SW480 (cell line): Measurements from ENCODE around the gene SPACA9.
A peak's percentile ranks its signal among the peaks of the same experiment; 100 is the strongest.

ENCODE experiments used
- DNase-seq: peaks from one replicate; pipeline ENCODE4 v3.0.0-alpha.2; 2016; ENCODE audit warnings: low spot score

The SPACA9 gene

DNA sequence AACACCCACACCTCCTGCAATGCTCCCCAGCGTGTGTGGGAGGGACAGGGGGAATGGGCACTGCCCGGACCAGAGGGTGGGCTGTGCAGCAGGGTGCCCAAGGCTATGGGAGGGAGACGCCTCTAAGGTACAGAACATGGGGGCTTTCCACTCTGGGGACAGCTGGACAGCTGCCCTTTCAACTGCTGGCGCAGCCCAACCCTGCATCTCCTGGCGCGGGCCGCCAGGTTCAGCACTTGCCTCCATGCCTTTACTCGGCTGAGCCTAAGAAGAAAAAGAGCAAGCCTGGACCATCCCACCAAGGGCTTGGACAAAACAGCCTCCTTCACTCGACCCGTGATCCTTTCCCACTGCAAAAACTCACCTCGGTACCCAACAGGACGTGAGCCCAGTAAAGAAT is 15.6 kb upstream of the SPACA9 start:
- no peak for DNase-seq

DNA sequence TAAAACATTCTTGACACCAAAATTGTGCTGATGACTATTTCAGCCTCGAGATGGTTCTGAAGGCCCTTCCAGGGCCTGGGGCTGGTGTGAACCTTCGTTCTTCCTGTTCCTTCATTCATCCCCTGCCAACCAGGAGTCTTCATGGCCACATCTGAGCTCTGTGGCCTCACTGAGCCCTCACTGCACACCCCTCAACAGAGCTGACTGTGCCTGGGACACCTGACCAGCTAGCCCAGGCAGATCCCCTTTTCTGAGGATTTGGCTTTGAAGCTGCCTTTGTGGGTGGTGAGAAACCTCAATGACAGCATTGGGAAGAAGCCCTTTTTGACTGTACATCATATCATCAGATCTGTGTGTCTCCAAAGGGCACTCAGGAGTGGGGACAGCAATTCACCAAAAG is 14.4 kb upstream of the SPACA9 start:
- DNase-seq = no peak

DNA sequence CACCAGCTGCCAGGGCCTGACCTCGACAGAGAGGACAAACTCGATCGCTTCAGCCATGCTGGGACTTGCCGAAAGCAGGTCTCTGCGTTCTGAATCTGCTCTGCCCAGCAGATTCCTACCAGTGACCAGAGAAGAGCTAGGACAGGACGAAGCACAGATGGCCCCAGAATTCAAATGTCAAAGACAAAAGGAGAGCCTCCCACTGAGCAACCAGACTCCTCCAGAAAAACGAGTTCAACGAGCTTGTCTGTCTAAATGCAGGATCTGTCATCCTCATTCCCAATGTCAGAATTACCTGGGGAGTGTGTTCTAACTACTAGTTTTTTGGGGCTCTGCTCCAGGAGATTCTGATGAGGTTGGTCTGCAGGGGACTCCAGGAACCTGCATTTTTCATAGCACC is 14.0 kb upstream of the SPACA9 start:
- DNase-seq = no peak

DNA sequence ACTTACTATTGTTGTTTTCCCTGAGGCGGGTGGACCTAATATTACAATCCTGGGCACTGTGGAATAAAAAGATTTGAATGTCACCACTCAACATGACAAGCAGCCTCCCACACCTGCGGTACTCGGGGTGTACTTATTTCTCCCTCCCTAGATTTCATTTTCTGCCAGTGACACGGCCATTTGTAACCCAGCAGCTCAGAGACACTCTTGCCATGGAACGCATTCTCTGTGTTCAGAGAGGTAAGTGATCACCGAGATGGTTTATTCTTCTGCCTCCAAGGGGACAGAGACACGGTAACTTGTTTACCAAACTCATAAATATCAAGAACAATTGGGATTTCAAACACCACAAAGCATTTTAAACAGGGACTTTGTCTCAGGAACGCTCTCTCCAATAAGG is 11.8 kb upstream of the SPACA9 start:
- DNase-seq = no peak

DNA sequence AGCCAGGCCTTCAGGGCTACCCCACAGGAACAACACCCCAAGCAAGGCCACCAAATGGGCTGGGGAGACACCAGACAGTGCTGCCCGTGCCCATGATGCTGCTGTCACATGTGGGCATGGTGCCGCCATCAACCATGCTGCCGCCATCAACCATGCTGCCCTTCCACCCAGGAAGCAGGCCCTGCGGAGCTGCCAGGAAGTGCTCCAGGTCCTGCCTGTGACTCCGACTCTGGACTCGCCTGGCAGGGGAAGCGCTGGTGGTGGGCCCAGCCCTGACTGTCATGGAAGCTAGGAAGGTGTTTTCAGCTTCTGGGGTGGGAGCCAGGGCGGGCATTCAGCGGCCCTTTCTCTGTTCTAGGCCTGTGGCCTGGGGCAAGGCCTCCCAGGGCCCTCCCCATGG is 9.4 kb upstream of the SPACA9 start:
- DNase-seq = no peak

DNA sequence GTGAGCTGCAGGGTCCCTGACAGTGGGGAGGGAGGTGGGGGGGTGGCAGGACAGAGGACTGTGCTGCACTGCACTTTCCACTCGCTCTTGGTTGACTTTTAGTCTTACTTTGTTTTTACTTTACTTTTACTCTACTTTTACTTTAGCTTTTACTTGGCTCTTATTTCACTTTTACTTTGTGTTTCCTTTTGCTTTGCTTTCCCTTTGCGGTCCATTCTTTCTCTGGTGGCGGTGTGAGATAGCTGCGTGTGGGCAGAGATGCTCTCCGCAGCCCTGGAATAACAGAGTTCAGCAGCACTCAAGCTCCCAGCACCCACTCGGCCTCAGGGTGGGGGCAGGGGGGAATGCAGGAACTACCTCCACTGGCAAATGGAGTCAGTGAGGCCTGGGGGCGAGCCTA is 5.3 kb upstream of the SPACA9 start:
- DNase-seq = no peak

DNA sequence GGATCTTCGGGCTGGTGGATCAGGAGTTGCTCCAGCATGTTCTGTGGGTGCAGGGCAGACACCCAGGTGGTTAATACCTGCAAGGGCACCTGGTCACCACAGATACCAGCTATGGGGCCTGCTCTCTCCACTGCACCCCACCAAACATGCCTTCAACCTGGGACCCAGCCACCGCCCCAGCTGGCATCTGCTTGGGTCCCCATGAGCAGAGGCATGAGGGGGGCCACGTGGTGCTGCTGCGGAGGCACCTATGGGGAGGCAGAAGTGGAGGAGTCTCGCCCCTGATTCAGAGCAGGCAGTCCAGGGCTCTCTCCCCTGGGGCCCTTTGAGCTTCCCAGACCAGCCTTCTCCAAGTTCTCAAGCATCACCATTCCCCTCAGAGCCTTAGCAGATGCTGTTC is 3.5 kb upstream of the SPACA9 start:
- DNase-seq = no peak

DNA sequence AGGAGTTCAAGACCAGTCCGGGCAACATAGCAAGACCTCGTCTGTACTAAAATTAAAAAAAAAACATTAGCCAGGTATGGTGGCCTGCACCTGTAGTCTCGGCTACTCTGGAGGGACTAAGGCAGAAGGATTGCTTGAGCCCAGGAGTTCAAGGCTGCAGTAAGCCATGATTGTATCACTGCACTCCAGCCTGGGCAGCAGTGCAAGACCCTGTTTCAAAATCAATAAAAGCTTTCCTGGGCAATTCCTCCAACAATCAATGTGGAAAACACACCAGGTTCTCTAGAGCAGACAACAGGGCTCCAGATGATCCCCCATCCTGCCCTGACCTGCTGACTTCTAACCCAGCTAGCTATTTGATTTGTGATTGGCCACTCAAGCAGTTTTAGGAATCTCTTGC is 1.8 kb upstream of the SPACA9 start:
- no peak for DNase-seq

DNA sequence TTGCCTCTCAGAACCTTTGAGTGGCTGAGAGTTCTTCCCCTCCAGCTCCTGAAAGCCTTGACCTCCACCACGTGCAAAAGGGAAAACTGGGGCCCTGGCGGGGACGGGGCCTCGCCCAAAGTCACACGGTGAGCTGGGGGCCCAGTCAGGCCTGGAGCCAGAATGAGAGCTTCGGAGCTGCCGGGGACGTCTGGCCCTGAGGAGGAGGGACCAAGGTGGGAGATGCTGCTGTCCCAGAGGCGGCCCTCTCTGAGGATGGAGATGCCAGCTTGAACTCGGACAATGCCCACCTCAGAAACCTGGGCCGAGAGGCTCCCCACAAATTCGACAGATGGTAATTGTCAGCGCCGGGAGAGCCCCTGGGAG is 1.3 kb upstream of the SPACA9 start:
- no peak for DNase-seq

DNA sequence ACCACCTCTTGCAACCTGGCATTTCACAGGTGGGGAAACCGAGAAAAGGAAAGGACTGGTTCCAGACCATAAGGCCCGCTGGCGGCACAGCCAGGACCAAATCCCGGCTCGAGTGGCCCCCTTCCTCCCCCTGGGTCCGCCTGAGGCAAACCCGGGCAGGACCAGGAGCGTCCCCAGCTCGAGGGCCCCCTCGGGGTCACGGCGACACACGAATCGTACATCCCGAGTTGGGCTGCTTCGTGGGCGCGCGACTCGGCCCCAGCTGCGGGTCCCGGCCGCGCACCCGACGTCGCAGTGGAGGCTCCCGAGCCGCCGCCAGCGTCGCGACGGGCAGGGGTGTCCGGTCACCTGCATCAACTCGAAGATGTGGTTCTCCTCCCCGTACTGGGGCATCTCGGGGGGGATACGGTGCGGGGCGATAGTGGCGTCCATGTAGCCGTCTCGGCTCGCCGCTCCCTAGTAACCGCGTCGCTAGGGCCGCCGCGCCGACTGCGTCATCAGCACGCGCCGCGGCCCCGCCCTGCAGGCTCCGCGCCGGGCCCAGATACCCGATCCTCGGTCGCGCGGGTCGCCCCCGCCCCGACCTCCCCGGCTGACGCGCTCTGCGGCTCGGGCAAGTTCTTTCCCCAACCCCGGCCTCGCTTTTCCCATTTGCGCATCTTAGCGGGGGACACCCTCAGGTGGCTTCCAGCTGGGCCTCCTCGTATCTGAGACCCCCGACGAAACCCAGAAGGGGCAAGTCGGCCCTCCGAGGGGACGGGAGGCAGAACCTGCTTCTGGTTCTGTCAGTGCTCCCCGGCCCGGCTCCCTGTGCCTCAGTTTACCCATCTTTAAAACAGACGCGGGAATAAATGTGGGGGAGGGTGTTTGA is 639 bp upstream of the SPACA9 start, which contains the start of gene AK8:
AK8 (minus strand) TSS at position 461 of the 871 bp plus-strand sequence; CDS start at position 432, 29 bp downstream.
- DNase-seq = peak; percentile 47

DNA sequence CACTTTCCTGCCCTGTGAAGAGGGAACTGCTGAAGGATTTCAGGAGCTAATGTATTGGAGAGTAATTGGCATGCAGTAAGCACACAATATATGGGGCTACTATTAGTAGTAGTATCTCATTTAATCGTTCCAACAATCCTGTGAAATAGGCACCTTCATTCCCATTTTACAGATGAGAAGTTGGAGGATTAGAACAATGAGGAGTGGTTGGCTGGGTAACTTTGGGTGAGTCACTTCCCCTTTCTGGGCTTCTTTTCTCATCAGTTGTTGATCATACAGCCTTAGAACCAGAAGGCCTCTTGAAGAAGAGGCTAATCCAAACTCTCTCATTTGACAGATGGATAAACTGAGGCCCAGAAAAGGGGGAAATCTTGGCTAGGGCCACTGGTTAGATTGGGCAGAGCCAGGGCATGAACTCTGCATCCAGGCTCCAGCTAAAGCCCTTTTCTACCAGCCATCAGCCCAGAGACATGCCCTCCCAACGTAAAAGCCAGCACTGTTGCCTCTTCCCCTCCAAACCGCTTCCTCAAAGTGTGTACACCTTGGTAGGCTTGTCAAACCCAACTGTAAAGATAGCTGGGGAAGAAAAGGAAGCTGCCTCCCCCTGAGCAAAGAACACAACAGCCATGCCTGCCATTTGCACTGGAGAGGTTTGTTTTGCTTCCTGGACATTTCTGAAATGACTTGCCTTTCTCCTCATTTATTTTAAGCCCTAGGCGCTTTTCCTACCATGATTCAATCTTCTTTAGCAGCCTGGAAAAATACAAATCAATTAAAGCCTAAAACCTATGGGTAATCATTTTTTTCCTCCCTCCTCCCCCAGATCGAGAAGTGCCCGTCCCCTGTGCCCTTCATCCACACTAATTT is 992 bp downstream of the SPACA9 start:
- DNase-seq = no peak

DNA sequence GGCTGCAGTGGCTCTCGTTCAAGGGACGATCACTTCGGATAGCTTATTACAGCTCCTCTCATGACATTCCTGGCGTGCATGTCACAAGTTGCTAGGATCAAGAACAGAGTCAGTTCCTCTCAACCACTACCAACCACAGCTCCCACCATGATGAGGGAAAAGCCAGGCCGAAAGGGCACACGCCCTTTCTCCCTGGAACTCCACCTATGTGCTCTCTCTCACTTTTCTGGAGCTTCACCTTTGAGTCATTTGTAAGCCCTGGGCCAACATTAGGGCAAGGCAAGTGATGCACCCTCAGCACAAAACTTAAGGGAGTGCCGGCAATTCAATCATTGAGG is 1.6 kb downstream of the SPACA9 start:
- peak; percentile 22 for DNase-seq

DNA sequence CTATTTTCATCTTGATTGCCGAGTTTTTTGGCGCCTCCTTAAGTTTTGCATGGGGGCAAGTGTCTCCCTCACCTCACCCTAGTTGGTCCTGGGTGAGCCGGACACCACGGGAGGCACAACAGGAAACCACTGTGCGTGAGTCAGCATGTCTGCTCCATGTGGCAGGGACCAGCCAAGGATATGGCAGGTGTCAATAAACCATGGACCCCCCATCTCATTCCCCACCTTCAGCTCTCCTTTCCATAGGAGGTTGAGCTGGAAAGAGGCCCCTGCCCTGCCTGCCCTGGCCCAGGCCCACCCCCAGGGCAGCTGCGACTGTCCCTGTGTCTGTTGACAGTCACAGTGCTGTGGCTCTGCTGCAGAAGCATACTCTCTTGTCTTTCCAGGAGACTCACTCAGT is 3.1 kb downstream of the SPACA9 start:
- no peak for DNase-seq

DNA sequence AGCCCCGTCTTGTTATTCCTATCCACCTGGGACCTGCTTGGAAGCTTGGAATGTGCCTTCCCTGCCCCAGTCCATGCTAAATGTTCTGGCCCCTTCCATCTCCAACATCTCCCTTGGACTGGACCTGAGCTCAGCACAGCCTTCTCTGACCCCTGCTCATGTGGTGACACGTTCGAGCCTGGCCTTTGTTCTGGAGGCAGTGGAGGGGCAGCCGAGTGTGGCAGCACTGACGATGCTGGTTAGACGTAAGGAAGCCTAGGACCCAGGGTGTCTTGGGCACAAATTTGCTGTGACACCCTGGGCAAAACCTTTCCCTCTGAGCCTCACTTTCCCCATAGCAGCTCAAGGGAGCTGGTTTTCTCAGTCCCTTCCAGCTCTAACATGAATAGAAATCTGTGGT is 3.9 kb downstream of the SPACA9 start:
- DNase-seq = no peak

DNA sequence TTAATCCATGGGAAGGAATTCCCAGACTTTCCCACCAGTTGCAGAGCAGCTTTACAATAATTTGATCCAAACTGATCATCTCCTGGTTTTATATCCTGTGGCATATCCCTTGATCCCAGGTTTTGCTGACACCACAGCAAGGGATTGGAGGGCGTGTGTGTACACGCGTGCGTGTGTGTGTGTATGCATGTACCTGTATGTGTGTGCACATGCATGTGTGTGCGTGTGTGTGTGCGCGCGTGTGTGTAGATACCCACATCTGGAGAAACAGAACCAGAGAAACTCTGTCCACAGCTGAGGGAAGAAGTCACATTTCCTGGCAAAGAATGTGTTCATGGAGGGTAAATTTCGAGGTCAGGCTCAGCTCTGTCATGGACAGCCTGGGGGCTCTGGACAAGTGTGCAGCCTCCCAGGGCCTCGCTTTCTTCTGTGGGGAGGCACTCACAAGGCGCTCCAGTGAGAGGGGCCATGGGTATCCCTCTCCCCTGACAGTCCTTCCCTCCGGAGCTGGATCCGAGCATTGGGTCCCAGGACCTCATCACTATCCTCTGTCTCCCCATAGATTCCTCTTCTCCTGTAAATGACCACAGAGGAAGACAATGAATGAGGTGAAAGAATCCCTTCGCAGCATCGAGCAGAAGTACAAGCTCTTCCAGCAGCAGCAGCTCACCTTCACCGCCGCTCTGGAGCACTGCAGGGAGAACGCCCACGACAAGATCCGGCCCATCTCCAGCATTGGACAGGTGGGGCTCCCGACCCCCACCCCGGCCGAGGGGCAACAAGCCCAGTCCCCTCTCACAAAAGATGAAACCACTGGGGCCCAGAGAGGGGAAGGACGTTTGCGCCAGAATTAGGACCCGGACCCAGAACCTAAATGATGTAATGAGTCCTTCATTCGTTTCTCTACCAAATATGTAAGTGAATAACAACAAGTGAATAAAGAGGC is 4.9 kb downstream of the SPACA9 start:
- no peak for DNase-seq

DNA sequence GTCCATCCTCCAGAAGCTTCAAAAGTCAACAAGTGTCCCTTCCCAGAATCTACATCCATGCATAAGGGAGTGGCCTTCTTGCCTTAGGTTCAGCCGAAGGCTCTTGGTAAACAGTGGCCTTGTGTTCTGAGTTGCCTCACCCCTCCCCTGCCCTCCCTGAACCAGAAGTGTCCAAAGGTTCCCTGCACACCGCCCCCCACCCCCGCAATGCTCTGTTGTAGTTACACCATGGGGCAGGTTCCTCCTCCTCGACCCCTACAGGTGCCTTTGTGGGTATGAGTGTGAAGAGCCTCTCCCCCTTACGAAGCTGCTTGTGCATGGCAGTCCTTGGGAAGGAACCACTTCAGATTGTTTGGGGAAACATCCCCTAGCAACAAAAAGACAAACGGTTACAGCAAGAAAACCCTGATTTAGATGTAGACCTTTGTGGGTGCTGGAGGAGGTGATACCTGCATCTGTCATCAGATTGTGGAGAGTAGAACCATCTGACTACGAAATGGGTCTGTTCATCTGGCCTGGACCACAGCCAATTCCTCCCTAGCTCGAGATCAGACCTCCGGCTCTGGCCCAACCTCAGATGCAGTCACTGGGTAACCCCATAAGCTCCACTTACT is 7.1 kb downstream of the SPACA9 start:
- DNase-seq = no peak

DNA sequence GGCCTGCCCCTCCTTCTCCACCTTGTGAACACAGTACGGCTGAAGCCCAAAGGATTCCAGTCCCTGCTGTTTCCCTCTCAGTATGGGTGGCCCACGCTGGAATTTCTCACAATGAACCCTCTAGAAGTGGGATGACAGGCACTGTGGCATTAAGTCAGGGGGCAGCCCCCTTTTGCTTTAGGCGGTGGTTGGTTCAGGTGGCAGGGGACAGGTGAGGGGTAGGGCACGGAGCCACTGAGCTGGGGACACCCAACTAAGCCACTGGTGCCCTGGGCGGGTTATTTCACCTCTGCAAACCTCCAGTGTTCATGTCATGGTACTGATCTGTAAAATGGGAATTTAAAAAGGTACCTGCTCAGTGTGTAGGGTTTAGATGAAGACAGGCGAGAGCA is 7.6 kb downstream of the SPACA9 start:
- no peak for DNase-seq

DNA sequence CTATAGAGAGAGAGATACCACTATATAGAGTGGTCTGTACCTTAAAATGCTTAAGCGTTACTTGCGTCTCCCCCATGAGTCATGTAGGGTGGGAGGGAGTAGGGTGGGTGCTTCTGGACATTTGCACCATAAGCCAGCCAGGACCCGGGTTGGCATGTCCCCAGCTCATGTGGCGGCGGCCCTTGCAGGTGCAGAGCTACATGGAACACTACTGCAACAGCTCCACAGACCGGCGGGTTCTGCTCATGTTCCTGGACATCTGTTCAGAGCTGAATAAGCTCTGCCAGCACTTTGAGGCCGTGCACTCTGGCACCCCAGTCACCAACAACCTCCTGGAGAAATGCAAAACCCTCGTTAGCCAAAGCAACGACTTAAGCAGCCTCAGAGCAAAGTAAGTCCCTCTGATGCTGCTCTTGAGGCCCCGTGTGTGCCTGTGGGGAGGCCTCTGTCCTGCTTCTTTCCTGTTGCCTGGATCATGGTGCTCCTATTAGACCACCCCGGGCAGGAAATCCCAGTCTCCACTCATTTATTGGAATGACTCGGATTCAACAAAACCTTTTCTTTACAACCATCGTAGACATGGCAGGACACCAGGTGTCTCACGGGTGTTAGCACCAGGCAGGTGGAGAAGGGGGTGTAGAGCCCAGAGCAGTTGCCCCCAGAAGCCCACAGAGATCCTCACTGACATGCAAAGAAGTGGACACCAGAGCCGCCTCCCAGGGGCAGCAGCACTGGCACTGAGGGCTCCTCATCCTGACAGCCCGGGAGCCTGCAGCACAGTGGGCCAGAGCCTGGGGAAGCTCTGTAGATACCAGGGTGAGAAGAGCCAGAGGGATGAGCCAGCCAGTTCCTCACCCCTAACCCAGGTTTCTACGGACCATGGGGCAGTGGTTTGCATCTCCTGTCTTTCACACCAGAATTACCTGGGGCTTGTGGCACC is 8.8 kb downstream of the SPACA9 start:
- no peak for DNase-seq

DNA sequence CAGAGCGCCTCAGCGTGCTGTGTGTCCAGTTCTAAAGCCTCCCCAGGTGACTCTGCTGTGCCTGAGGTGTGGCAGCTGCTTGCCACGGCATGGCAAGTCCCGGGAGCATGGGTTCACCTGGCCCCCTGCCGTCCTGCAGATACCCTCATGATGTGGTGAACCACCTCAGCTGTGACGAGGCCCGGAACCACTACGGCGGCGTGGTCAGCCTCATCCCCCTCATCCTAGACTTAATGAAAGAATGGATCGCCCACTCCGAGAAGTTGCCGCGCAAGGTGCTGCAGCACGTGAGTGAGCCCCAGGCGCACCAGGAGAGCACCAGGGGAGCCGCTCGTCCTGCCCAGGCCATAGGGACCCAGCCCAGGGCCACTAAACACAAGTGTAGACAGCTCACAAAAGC is 9.5 kb downstream of the SPACA9 start:
- DNase-seq = no peak

DNA sequence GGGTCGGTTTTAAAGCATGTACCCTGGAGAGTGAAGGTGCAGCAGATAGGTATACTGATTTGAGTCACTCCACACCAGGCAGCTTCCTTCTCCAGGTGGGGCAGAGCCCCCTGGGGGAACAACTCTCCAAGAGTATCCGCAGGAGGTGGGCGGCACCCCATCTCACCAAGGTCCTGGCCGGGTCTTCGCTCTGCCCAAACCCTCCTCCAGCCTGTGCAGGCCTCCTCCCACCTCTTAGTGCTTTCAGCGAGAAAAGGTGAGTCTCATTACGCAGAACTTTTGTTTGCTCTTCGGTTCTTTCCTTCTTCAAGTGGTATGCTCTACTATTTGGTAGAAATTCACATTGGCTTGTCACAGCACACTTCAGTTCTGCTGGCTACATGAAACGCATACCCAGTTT is 13.7 kb downstream of the SPACA9 start:
- no peak for DNase-seq

DNA sequence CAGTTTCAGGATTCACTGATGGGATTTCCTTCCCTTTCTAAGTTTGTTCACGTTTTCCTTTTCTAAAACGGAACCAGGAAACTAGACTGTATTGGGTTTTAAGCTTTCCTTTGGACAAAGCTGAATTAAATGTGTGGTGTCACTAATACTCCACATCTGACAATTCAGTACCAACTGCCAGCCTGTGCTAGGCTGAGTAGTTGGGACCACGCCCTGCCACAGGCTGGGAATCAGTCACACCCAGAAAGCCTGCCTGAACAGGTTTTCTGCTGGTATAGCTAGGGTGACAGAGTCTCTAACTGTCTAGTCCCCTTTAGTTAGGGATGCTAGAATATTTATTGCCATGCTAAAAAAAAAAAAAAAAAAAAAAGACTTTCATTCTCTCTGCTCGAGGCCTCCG is 15.6 kb downstream of the SPACA9 start:
- peak; percentile 28 for DNase-seq
